GM21423 (cell line): ENCODE data around the gene DCC.

ENCODE experiments used
- ATAC-seq: cut with Tn5 transposase; IDR thresholded peaks from one replicate; pipeline ENCODE4 v1.9.1; 2021; ENCODE audit warnings: mild to moderate bottlenecking, moderate library complexity; ENCODE audit not compliant: unreplicated experiment

DCC gene

GRCh38 chr18:53319628-53320027 is 979.6 kb downstream of the DCC start:
- no peak for ATAC-seq

DNA sequence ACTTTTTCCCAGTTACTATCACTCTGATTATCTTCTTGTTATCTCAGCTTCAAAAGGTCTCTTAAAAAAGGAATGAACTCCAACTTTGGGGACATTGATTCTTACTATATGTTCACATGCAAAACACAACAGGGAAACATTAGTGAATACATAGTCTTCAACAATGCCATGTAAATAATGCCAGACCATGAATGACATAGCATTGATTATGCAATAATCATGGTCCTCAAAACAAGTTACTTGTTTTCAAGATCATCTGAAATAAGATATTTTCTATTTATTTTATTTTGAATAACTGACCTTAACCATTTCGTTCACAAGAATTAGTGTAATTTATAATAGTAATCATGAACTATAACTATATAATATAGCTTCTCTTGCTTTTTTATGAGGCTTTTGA is 982.2 kb downstream of the DCC start:
- no peak for ATAC-seq

DNA sequence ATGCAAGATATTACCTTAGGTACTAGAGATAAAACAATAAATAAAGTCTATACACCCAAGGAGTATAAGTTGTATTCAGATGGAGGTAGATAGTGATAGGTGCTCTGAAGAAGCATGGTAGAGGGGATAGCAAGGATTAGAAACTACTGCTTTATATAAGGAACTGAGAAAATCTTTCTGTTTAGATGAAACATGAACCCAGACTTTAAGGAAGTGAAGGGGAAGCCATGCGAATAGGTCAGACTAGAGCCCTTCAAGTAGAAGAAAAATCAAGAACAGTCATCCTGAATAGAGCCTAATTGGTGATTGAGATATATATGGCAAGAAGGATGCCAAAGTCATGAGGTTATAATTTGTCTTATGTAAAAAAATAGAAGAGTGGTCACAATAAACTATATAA is 984.4 kb downstream of the DCC start:
- ATAC-seq, result no peak

- ATAC-seq, result no peak
Observed at GRCh38 chr18:53360501-53361443, 1020.8 kb downstream of the DCC start.

DNA sequence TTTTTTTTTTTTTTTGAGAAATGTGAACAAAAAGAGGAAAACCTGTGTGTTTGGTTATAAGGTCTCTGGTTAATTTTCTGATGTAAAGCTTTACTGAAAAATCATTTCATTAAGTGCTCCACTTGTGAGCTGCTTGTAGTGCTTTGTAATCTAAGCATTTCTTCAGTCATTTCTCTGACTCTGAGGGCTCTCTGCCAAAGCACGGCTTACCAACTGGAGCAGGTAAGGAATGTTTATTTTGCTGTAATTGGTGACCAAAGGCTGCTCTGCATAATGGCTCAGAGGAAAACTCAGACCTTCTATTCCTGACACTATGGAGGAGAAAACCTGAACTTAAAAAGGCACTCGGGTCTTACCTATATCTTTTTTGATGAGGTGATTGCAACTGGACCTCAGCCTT is 1035.6 kb downstream of the DCC start:
- ATAC-seq, result no peak

DNA sequence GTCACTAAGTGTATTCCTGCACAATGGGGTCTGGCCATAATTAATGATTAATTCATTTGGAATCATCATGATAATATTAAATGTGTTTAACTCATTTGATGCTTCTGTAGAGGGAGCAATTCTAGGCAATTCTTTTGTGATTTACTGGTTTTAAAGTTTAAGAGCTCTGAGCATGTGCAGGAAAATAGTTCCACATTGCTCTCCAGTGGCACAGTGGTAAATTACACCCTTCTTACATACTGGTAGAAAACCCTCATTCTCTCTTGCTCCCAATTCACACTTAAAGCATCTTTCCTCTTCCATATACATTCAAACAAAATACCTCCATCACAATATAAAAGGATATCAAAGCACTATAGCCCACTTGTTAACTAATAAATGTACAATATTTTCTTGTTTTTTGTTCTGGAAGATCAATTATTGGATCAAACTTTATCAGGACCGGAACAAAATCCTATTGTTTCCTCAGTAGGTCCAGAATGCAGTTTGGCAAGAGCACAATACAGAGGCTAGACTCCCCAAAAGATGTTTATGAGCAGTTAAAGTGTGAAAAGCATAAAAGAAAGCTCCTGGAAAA is 1040.2 kb downstream of the DCC start:
- no peak for ATAC-seq

DNA sequence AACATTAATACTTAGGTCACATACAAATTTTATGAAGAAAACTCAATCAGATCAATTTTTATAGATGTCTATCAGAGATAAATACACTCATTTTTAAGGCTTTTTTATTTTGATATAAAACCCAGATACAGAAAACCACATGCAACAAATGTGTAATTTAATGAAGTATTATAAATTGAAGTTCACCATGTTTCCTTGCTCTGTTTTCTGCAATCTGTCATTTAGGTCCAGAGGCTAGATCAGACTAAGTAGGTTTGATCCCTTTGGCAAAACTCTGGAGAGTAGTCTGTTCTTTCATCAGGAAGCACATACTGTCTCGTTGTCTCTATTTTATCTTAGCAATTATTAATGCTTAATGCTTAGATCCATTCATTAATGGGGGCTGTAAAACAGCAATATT is 1042.9 kb downstream of the DCC start:
- ATAC-seq, result no peak

DNA sequence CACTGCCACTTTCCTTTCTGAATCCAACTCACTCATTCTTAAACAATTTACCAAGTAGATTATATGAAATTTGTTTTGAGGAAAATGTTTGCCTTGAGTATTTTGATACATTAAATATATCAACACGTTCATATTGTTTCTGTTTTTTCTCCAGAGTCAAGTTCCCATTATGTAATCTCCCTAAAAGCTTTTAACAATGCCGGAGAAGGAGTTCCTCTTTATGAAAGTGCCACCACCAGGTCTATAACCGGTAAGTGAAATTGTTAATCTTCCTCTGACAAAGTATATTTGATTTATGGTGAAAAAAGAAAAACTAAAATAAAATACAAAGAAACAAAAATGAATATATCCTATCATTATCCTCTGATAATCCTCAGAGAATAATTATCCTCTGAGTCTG is 1045.9 kb downstream of the DCC start:
- no peak for ATAC-seq

DNA sequence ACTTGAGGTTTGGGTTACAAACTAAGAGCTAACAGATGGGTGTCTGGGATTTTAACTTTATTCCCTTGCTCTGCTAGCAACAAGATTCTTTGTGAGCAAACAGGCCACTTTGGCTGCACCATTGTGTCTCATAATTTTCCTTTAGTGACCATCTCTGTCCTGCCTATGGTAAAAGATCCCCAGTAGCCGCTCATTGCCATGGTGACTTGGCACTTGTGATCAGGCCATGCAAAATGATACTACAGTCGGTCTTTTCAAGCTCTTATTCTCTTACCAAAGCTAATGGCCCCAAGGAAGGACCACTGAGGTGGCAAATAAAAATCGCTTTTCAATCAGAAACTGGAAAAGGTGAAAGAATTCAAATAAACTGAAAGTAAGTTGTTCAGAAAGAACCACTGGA is 1047.6 kb downstream of the DCC start:
- ATAC-seq, result no peak

DNA sequence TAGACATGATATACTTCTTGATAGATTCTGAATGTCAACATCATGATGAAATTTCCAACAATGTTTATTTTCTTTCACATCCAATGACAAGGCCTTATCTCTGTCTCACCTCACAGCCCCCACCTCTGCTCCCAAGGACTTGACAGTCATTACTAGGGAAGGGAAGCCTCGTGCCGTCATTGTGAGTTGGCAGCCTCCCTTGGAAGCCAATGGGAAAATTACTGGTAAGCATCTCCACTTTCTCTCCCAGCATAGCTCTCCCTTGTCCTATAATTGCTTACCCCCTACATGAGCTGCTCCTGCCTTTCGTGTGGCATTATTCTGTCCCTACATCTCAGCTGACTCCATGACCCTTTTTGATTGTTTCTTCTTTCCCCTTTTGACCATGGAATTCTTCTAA is 1062.7 kb downstream of the DCC start:
- no peak for ATAC-seq

GRCh38 chr18:53408271-53408670 is 1068.3 kb downstream of the DCC start:
- no peak for ATAC-seq

DNA sequence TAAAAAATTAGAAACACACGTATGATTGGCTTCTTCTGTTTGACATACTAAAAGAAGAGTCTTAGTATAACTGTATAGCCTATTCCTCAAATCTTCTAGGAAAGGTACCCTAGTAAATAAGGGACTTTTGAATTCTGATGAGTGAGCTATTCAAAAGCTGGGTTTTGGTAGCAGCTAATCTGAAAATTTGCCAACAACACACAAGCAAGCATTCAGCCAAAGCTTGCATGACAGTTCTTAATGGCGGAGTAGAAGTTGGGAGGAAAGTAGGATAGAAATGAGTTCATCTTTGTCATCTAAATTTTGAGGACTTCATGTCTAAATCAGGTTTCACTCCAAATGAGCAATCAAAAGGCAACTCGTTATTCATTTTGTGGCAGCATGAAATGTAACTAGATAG is 1071.5 kb downstream of the DCC start:
- no peak for ATAC-seq

- no peak for ATAC-seq
Observed at GRCh38 chr18:53417003-53417402, 1077.0 kb downstream of the DCC start.

GRCh38 chr18:53421869-53422268 is 1081.9 kb downstream of the DCC start:
- no peak for ATAC-seq

DNA sequence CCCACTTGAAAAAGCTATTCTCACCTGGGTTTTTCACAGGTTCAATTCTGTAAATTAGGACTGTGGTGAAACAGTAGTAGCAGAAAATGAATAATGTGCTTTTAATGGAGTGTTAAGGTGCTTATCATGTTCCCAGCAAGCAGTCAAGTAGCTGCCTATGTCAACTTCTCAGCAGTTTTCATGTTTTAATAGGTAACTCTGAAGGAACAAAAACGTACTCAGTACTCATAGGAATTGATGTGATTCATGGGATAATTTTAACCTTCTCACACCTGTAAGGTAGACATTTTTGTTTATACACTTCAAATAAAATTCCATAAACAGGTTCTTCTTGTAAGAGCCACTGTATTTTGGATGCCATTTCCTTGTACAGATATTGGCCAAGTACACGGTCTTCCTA is 1082.9 kb downstream of the DCC start:
- no peak for ATAC-seq

GRCh38 chr18:53426666-53427184 is 1086.7 kb downstream of the DCC start:
- ATAC-seq, result no peak

- no peak for ATAC-seq
Observed at GRCh38 chr18:53441761-53442414, 1101.9 kb downstream of the DCC start.

GRCh38 chr18:53442415-53442783 is 1102.4 kb downstream of the DCC start:
- no peak for ATAC-seq

DNA sequence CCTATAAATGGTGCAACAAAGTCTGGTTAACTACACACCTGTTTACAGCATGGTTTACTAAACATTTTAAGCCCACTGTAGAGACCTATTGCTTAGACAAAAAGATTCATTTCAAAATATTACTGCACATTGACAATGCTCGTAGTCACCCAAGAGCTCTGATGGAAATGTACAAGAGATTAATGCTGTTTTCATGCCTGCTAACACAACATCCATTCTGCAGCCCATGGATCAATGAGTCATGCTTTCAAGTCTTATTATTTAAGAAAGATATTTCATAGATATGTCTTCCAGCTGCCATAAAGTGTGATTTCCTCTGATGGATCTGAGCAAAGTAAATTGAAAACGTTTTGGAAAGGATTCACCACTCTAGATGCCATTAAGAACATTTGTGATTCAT is 1103.3 kb downstream of the DCC start:
- ATAC-seq, result no peak

- ATAC-seq, result no peak
Observed at GRCh38 chr18:53443831-53444230, 1103.8 kb downstream of the DCC start.

DNA sequence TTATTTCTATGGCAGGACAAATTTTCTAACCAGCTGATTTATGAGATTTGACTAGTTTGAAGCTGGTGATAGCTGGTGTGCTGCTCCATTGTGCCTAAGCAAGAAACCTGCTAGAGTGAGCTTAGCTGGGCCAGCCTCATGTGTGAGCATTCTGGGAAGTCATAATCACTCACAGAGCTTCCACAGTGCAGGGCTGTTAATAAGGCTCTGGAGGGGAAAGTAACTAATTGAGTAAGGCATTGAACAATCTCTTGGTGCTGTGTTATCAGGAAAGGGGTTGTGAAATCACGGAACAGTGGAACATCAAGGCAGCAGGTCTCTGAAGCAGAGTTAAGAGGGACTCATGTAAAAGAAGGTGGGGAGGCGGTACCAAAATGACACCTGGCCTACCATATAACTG is 1111.9 kb downstream of the DCC start:
- no peak for ATAC-seq

DNA sequence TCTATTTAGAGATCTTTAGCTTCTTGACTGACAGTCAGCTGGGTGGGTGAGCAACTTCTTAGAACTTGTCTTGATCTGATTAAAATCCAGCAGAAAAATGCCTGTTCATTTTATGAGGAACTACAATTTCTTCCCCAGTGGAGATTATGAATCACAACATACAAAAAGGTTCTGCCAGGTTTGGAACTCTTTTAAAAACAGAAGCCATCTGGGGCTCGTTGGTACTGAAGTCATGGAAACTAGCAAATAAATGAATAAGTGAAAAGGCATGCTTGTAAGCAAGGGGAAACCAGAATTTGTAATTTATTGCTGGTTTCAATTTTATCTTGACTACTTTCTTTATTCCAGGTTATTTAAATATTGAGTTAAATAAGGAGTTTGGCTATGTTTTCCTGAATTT is 1117.1 kb downstream of the DCC start:
- no peak for ATAC-seq
